Activated effector memory CD4-positive, alpha-beta T cell treated with anti-CD3 and anti-CD28 coated beads, Interleukin-2, amount 50 U/mL, for 16 hours (primary cell): ENCODE data around the gene PLXNB1.

ENCODE experiments used
- DNase-seq: peaks from one replicate; pipeline ENCODE4 v3.0.0-alpha.2; 2020

PLXNB1 gene

DNA sequence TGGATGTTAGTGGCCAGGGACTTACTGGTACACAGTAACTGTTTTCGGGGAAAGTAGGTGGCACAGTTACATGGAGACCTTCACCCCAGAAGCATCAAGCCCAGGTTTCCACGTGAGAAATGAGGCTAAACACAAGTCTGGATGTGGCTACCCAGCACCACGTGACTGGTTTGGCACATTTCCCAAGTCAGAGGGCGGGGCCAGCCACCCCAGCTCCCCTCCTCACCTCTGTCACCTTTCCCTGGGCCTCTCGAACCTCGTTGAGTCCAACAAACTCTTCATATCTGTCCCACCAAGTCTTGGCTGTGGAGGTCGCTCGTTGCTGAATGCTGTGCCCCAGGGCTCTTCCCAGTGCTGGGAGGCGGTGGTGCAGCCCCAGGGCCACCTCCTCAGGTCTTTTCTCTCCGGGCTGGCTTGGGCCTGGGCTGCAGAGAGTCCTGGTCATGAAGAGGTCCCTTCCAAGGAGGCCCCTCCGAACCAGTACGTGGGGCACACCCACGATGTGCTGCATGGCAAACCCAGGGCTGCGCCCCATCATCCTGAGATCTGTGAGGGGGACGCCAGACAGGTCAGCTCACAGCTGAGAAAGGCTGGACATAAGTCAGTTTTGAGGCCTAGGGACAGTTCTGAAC lies 4.8 kb upstream of the PLXNB1 start:
- DNase-seq: peak; percentile 62

DNA sequence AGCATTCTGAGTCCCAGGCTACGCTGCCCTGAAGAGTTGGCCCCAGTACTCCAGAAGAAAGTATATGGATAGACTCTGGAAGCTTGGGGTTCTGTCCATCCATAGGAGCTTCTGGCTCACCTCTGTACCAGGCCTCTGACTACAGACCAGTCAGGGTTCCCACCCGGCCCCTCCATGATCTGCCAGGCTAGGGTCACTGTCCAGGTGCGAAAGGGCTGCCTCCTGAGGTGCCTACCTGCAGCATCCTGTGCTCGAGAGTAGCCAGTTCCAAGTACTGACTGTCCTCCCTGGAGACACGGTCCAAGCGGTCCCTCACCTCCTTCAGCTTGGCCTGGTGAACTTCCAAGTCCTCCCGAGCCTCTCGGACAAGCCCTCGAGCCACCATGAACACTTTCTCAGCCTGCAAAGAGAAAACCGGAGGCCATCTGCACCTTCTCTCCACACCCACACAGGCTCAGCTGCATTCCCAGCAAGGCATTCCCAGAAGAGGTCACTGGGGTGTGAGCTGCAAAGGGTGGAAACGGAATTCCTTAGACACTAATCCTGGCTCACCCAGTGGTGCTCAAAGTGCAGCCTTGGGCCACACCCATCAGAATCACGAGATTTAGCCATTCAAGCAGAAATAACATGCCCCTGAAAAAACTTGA lies 3.7 kb upstream of the PLXNB1 start:
- DNase-seq: no peak

DNA sequence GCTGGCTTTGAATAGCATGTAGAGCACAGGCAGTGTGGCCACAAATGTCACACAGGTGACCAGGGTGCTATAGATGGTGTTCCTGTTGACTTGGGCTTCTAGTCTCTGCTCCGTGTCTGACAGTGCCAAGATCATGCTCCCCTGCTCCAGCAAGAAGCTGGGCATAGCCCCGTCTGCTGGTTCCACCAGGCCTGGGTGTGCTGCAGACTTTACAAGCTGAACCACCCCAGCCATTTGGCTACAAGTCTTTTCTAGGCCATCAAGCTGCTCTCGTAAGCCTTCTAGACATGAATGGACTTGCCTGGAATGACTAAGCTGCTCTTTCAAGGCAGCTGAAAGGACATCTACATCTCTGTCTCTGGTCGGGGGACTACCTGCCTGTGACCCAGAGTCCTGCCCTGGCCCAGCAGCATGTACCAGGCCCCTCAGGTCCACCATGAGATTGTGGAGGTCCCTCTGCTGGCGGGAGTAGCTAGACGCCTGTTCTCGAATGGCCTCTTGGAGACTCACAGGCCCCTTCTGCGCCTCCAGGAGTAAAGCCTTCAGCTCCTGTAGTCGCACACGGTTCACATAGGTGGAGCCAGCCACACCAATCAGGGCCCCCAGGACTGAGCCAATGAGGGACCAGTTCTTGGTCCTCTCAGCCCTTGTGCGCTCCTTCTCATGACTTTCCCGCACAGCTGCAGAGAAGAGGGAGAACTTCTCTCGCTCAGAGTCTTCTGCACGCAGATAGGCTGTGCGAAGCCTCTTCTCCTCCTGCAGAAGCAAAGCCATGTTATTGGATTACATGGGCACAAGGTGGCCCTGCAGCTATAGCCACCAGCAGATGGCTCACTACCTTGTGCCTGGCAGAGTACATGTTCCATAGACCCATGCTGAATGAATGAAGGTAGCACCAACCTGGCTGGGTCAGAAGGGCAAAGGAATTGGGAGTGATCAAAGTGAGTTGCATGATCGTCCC lies 2.8 kb upstream of the PLXNB1 start:
- DNase-seq: no peak

DNA sequence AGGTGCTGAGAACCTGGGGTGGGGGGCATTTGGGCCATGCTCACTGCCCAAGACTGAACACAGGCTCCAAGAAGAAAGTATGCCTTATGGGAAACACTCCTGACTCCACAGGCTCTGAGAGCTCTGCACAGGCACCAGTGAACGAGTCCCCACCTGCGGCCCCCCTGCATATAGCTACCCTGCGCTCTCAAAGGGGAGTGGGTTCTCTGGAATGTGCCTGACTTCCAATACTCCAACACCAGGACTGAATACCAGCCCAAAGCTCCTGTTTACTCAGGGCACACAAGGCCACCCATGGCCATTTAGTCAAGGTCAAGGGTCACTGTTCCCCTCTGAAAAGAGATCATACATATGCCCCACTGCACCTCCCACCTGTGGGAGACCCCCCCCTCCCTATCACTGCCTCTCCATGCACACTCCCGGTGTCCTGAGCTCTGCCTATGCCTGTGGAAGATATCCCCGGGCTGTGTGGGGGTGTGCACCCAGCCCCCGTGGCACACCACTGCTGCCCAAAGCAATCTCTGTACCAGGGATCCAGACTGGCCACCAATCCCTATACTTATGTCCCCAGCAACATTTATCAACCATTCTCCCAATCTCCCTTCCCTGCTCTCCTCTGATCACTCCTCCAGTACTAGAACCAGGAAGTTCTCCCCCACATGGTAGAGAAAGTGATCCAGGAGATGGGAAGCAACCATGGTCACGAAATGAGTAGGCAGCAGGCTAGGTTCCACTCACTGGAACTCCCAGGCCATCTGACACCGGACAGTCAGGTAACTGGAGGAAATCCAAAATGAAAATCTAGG lies 1.5 kb upstream of the PLXNB1 start:
- no peak for DNase-seq

DNA sequence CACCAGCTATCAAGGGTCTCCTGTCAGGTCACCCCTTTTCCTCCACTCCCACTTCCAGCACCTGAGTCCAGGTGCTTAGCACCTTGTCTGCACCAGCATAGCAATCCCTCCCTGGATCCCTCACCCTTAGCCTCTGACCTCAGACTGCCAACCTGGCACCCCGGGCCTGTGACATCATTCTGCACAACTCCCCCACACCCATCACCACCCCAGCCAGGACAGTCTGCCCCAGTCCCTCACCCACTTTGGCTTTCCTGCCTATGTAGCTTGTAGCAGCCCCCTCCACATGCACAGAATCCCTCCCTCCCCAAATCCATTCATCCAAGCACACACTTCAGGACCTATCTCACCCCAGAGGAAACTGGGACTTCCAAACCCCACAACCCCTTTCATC lies 819 bp upstream of the PLXNB1 start:
- DNase-seq: no peak

DNA sequence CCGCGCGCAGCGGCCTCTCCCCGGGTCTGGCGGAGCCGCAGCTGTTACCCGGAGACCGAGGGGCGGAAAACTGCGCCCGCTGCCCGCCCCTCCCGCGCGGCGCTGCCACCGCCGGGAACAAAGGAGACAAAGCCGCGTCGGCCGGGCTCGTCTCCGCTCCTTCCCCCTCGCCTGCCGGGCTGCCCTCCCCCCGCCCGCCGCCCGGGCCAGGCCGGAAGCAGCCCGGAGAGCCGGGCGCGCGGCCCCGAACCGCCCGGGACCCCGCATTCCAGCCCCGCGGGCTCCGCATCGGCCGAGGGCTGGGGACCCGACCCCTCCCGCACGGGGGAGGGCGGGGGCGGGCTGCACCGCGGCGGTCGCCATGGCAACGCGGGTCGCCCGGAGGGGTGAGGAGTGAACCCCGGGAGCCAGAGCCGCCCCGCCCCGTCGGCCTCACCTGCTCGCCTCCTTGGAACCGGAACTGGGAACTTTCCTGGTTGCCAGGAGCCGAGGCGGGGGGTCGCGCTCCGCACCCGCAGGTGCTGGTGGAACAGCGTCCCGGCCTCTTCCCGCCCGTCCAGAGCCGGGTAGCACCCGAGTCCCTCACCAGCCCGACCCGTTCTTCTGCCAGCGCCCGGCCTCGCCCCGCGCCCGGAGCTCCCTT lies 448 bp downstream of the PLXNB1 start:
- peak; percentile 88 for DNase-seq

DNA sequence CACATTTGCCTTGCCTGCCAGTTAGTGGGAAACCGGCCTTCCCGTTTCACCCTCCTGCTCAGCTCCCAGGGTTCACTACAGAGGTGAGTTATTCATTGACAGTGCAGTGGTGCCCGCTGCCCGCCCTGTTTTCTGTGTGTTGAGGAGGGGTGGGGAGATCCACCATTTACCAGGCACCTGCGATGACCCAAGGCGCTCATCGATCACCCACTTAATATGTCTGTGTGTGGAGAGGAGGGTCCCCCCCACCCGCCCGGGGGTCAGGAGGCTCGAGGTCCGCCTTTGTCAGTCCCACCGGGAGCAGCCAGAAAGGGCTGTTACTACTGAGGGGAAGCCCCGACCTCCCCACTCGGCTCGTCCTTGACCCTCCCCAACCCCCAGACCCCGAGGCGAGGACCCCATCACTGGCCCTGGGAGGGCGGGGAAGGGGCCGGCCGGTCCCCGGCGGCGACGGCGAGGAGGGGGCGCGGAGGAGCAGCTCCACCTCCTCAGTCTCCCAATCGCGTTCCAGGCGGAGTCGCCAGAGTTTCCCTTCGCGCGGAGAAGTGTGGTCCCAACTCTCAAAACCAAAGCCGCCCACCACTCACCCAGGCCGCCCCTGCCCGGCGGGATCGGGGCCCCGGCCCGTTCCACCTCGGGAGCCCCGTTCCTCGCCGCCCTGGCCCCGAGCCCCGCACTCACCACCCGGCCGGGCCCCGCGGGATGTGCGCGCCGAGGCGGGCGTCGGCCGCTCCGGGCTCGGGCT lies 1.1 kb downstream of the PLXNB1 start:
- DNase-seq: no peak

DNA sequence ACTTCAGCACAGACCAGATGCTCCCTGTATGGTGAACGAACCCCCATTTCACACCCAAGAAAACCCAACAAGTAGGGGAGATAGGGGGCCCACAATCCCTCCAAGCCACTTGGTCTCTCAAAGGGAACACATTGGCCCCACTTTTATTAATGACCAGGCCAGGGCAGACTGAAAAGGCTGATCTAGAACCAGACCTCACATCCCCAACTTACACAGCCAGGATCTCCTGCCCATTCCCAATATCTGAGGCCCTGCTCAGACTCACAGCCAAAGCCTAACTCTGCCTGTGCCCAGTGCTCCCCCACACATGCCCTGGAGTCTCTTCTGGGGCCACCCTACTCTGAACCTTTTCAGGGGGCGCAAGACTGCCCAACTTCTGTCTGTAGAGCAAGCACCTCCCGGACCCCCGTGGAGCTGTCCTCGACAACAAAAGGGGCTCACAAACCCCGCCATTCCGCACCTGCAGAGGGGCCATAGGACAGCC lies 1.8 kb downstream of the PLXNB1 start:
- no peak for DNase-seq

DNA sequence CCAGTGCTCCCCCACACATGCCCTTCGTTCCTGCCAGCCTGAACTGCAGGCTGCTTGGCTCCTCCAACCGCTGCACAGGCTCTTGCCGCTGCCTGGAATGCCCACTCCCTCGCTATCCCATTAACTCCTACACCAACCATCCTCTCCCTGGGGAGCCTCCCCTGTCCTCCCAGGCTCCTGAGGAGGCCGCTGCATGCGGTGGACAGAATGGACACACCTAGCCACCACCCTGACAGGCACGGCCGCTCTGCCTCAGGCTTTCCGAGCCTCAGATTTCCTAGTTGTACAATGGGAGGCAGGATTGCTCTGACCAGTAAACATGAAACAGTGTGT lies 2.3 kb downstream of the PLXNB1 start:
- no peak for DNase-seq

DNA sequence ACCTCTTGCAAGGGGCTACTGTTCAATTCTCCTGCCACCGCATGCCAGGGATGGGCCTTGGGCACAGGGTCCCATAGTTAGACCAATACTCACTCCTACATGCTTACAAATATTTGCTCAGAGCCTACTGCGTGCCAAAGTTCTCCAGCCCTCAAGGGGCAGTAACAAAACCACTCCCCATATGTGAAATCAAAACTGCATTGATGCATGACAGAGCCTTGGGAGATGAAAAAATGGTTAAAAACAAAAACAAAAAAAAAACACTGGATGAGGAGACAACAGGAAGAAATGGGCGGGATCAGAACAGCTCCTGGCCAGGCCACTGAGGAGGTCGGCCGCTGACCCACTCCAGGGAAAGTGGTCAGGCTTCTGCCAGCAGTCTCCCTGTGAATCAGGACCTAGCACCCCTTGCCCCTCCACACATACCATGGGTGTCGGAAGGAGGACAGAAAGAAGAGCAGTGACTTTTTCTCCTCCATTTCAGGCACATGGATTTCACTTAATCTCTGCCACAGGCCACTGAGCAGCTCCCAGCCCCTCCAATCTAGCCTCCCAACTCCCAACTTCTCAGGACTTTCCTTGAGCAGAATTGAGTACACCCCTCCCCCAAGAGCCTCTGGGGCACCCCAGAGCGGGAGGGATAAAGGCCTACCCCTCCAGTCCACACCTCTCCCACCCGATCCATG lies 2.8 kb downstream of the PLXNB1 start:
- no peak for DNase-seq

DNA sequence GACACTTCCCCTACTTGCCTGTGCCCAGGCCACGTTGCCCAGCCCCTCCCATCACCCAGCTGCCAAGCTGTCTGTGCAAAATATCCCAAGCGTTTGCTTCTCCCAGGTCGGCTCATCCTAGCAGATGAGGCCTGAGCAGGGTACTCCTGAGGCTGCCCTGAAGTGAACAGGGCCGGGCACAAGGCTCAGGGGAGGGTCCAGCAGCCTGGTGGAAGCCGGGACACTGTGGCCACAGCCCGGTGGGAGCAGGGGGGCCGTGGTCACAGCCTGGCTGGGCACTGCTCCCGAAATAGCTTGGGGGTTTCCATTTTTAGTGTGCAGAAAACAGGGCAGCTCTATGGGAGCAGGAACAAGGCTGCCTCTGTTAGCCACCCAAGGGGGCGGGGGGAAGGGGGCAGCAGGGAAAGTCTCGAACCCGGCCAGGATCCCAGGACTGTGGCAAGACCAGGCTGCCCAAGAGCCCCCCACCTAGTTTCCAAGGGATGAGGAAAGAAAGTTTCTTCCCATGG lies 3.4 kb downstream of the PLXNB1 start:
- DNase-seq: no peak

DNA sequence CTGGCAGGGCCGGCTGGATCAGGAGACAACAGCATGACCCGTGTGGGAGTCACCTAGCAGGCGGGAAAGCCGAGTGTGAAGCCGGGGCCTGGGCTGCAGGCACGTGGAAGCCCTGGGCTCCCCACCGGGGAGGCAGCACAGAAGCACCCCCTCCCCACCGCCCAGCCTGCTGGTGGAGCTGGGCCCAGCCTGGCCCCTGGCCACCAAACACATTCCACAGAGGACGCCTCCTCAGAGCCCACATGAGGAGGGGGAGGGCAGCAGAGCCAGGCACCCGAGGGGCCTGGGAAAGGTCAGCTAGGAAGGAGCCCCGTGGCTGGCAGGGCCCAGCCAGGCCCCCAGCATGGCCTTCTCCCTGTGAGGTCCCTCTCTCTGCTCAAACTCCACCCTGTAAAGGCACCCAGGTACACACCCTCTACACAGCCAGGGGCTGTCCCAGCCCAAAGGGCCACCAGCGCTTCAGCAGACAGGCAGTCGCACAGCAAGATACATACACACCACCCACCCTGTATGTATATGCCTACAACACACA lies 4.5 kb downstream of the PLXNB1 start:
- DNase-seq: no peak

DNA sequence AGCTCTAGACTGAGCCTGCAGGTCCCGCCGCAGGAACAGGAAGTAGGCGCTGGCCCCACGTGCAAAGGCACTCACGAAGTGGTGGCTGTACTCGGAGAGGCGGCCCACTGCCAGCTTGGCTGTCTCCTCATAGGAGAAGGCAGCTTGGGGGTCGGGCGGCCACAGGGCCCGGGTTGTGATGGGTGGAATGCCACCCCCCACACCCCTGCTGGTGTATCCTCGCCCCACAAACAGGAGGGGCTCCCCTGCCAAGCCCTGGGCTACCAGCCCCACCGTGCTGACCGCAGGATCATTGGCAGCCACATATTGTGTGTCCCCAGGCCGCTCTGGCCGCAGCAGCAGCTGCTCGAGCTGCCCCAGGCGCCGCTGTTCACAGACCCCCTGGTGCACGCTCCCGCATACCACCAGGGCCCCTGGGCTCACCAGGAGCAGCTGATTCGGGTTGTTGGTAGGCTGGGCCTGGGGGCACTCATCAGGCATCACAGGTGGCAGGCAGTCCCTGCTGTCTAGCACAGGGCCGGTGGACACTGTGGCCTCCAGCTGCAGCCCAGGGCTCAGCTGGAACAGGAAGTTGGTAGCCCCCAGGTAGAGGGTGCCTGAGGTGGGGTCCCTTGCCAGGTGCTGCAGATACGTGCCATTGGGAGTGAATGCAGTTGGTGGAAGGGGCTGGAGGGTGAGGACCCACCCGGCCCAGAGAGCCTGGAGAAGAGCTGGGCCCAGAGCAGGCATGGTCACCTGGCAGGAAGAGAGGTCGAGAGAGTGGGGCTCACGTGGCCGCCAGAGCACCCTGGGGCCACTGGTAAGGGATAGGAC lies 5.8 kb downstream of the PLXNB1 start:
- no peak for DNase-seq

DNA sequence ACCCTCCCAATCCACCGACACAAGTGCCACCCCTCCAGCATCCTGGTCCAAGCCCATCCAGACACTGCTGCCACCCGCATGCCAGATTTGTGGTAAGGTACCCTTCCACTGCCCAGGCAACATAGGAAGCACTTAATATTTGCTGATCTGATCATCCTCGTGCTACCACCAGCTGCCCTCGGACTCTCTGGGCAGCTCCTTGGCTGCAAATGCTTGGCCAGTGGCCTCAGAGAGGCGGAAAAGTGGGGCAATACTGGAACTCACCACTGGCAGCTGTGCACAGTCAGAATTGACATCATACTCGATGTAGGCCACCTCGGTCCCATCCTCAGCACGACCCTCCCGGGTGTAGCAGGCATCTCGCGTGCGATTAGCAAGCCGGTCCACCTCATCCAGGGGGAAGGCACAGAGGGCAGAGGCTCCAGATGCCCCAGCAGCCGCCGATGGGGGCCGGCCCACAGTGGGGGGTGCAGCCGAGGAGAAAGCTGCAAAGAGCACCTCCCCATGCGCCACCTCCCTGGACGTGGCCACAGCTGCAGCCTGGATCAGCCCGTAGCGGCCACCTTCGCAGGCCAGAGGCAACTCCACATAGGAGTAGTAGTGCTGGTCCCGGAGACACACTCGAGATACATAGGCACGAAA lies 6.5 kb downstream of the PLXNB1 start:
- no peak for DNase-seq

DNA sequence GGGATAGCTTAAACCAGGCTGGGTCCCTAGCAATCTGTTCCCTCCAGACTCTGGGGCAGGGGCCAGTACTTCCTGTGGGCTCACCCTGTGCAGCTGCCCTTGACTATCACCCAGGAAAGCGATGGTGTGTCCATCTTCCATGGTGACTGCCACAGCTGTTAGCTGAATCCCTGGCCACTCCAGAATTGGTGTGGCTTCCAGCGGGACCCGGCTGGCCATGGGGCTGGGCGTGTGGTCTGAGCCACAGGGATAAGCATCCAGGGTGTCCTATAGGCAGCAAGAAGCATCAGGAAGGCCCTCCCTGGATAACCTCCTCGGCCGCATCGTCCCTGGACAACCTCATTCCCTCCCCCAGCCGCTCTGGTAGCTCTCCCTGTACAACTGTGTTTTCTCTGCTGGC lies 7.2 kb downstream of the PLXNB1 start:
- no peak for DNase-seq

DNA sequence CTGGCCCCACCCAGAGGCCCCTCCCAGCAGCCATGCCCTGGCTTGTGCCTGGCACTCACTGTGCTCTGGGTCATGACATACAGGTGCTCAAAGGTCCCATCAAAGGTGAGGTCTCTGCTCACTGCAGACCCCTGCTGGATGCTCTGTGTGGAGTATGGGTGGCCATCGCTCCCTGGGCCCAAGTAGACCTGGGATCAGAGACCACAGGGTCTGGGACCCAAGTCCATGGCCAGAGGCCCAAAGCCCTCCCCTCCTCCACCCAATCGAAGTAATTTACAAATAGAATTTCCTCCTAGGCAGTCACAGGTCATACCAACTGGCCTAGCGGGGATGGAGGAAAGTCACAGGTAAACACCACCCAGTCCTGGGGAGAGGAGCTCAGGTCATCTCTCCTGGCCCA lies 7.6 kb downstream of the PLXNB1 start:
- DNase-seq: no peak

DNA sequence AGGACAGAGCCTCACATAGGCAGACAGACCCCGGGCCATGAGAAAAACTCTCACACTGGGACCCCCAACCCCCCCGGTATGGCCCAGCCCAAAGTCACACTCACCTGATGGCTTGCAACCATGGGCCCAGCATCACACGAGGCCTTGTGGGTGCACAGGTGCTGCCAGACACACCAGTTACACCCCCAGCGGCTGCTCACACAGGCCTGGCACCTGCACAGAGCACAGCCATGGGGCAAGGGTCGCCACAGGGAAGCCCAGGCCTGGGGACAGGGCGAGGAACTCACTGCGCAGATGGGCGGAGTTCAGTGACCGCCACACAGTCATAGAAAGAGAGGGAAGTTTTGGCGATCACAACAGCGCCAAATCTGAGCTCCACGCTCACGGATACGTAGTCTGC lies 9.3 kb downstream of the PLXNB1 start:
- DNase-seq: no peak

DNA sequence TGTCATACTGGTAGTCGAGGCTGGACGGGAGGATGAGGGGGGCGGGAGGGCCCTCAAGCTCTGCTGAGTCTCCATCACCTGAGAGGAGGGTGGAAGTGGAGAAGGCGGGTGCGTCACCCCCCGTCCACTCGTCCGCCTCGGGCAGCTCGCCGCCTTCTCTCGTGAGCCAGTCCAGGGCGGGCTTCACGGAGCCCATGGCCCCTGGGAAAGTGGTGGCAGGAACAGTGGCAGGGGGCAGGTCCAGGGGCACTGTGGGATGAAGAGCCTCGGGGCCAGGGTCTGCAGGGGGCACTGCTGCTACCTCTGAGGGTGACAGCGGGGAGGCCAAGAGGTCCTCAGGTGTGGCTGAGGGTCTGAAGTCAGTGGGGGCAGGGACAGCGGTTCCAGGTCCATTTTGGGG lies 10.3 kb downstream of the PLXNB1 start:
- DNase-seq: no peak

DNA sequence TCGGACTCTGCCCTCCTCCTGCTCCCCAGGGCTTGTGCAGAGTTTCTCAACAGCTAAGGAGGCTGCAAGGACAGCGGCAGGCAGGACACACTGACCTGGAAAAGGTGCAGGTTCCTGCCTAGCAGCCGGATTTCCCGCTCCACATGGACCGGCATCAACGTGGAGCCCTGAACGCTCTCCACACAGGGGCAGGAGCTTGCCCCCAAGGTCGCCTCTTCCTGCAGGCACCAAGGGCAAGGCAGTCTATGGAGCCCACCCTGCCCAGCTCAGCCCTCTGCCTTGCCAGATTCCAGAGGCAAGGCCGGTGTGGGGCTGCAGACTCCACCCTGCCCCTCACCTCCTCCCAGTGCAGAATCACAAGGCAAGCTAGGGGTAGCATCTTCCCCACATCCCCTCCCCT lies 10.7 kb downstream of the PLXNB1 start:
- DNase-seq: no peak
